Esophagus squamous epithelium (tissue), 5 donors: ENCODE data around the gene VGLL4. TPM values are rescaled to one million over a fixed set of nuclear protein-coding genes. Genes with fewer than 3 reads are reported as not detected.

Experiments
- DNase-seq: peaks from one replicate; lab custom pipeline; 2025; lab: John Stamatoyannopoulos, UW
- H3K27ac ChIP-seq, 4 donors: fragments of 200-600 bp; sonication (generic); one replicate each; pipeline ENCODE4 v1.5.1; 2016 to 2019; ENCODE audit warnings: mild to moderate bottlenecking in 1 of 4
- H3K27me3 ChIP-seq, 4 donors: fragments of 200-600 bp; sonication (generic); 1 replicate in 3 of 4; 2 replicates in 1 of 4; pipeline versions ENCODE4 v1.5.1 to v1.6.0; 2017 to 2021; ENCODE audit warnings: antibody characterized with exemption in 1 of 4
- H3K36me3 ChIP-seq, 3 donors: fragments of 200-600 bp; sonication (generic); one replicate each; pipeline ENCODE4 v1.5.1; 2016 to 2019
- H3K4me1 ChIP-seq, 3 donors: fragments of 200-600 bp; sonication (generic); one replicate each; pipeline ENCODE4 v1.5.1; 2017 to 2019
- H3K4me3 ChIP-seq, 4 donors: fragments of 200-600 bp; sonication (generic); 1 replicate in 3 of 4; 2 replicates in 1 of 4; pipeline ENCODE4 v1.5.1; 2016 to 2019; ENCODE audit warnings: mild to moderate bottlenecking in 2 of 4, moderate library complexity in 1 of 4
- H3K9me3 ChIP-seq, 3 donors: fragments of 200-600 bp; sonication (generic); one replicate each; pipeline ENCODE4 v1.5.1; 2016 to 2019
- POLR2A ChIP-seq, 4 donors: fragments of 450-650 bp; IDR thresholded peaks; one replicate each; pipeline ENCODE4 v1.6.1; 2017; ENCODE audit warnings: antibody characterized with exemption in 4 of 4, mild to moderate bottlenecking in 4 of 4, moderate library complexity in 3 of 4
- WGBS, 2 donors: methylation state at CpG; one replicate each; pipeline ENCODE4 v1.1.5; 2018; 5-methylcytosine and 5-hydroxymethylcytosine counted together
- intact Hi-C: fragments of 100-400 bp; cut with DNase I; formaldehyde crosslinking; loops from one replicate; pipeline ENCODE4 v1.15.0; 2022
- total RNA-seq, 4 donors: library from RNA; depleted of rRNA; stranded (reverse); fragments of >200 nt; gene quantifications; one replicate each; pipeline ENCODE4 v1.1.0, GENCODE V29; 2016
- TF ChIP-seq, protein P1 (sequence below), 6 experiments: fragments of 450-650 bp in 4 of 6; fragments of 200-600 bp in 2 of 6; sonication (generic) in 2 of 6; IDR thresholded peaks; one replicate each; pipeline ENCODE4 v1.5.1; 2016 to 2019; ENCODE audit warnings: antibody characterized with exemption in 6 of 6, mild to moderate bottlenecking in 4 of 6, moderate library complexity in 4 of 6
- donor health status: DM: yes; HTN: yes; CAD: no.

Gene VGLL4
- total RNA-seq, 4 donors from 2014 or later: 31.8 to 50.0 (median 44.5) TPM

GRCh38 chr3:11613851-11614487 is 29.7 kb downstream of the VGLL4 start:
- TF ChIP-seq, protein P1, sequence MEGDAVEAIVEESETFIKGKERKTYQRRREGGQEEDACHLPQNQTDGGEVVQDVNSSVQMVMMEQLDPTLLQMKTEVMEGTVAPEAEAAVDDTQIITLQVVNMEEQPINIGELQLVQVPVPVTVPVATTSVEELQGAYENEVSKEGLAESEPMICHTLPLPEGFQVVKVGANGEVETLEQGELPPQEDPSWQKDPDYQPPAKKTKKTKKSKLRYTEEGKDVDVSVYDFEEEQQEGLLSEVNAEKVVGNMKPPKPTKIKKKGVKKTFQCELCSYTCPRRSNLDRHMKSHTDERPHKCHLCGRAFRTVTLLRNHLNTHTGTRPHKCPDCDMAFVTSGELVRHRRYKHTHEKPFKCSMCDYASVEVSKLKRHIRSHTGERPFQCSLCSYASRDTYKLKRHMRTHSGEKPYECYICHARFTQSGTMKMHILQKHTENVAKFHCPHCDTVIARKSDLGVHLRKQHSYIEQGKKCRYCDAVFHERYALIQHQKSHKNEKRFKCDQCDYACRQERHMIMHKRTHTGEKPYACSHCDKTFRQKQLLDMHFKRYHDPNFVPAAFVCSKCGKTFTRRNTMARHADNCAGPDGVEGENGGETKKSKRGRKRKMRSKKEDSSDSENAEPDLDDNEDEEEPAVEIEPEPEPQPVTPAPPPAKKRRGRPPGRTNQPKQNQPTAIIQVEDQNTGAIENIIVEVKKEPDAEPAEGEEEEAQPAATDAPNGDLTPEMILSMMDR (IDR thresholded peaks at IDR 0.05): no peak
- no peak for TF ChIP-seq POLR2A (IDR thresholded peaks at IDR 0.05)
- Histone ChIP-seq H3K27ac (no peak overlapping the region), H3K27me3 (no peaks in the 10 kb centered on the region), H3K4me3 (no peak overlapping the region), H3K9me3 (no peaks in the 10 kb centered on the region), H3K36me3 (no peaks in the 10 kb centered on the region), H3K4me1 (peaks cover 7 to 88% (median 14%) of the 10 kb centered on the region in 3 donors)
- intact Hi-C loops: no loop called here
- DNase-seq: no peak
- WGBS, 2 donors: 80 to 93% methylated on average over 8 to 17 of the region's 19 CpGs

DNA sequence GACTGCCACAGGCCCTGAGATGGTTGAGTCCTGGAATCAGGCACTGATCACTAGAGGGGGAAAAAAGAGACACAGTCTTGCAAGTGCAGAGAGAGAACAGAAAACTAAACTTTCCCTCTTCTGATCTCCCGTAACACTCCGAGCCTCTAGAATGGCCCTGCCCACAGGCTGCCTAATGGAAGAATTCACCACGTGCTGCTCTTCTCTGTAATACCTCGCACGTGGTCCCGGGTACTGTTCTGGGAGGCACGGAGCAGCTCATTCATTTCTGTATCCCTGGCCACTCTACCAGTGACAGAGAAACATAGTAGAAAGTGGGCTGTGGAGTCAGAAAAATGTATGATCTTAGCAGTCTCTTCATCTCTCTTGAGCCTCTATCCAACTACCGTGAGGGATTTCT is 30.4 kb downstream of the VGLL4 start:
- intact Hi-C loops: no loop called here
- Histone ChIP-seq H3K4me3 (no peak overlapping the region), H3K27ac (no peak overlapping the region), H3K4me1 (peaks cover 7 to 88% (median 18%) of the 10 kb centered on the region in 3 donors), H3K27me3 (no peaks in the 10 kb centered on the region), H3K36me3 (no peaks in the 10 kb centered on the region), H3K9me3 (no peaks in the 10 kb centered on the region)
- WGBS, 2 donors: 83 to 85% methylated on average over 6 to 8 of the region's 8 CpGs
- TF ChIP-seq, protein P1 (IDR thresholded peaks at IDR 0.05): no peak
- TF ChIP-seq POLR2A (IDR thresholded peaks at IDR 0.05): no peak
- no peak for DNase-seq

GRCh38 chr3:11612515-11613188 is 31.1 kb downstream of the VGLL4 start:
- H3K27me3 ChIP-seq: no peaks in the 10 kb centered on the region
- H3K4me3 ChIP-seq: no peak overlapping the region
- H3K9me3 ChIP-seq: no peaks in the 10 kb centered on the region
- WGBS, 2 donors: 75 to 80% methylated on average over 9 of the region's 9 CpGs
- no peak for TF ChIP-seq POLR2A (IDR thresholded peaks at IDR 0.05)
- TF ChIP-seq, protein P1 (IDR thresholded peaks at IDR 0.05): no peak
- no peak for DNase-seq
- intact Hi-C loops: no loop called here
- H3K27ac ChIP-seq: peak overlapping the region in 1 of 4 donors; percentile 1
- no peaks in the 10 kb centered on the region for H3K36me3 ChIP-seq
- H3K4me1 ChIP-seq: peaks cover 7 to 91% (median 24%) of the 10 kb centered on the region in 3 donors

DNA sequence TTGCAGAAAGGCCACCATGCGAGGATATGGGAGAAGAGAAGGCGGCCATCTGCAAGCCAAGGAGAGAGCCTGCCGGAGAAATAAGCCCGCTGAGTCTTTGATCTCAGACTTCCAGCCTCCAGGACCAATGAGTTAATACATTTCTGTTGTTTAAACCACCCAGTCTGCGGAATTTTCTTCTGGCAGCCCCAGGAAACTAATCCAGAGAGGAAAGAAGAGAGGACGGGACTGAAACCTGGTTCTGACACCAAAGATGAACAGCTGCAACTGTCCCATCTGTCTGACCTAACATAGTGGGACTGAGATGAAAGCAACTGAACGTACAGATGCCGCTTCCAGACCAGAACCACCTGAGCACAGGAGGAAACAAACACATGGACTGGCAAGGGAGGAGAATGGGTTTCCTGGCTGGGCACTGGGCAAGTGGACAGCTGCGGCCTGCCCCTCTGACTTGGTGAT is 32.3 kb downstream of the VGLL4 start:
- Histone ChIP-seq H3K9me3 (no peaks in the 10 kb centered on the region), H3K27me3 (no peaks in the 10 kb centered on the region), H3K4me3 (no peak overlapping the region), H3K4me1 (peaks cover 7 to 89% (median 32%) of the 10 kb centered on the region in 3 donors), H3K27ac (peak overlapping the region in 2 of 4 donors; percentile 1 to 10), H3K36me3 (peaks cover 0 to 2% (median 0%) of the 10 kb centered on the region in 3 donors)
- TF ChIP-seq, protein P1 (IDR thresholded peaks at IDR 0.05): no peak
- TF ChIP-seq POLR2A (IDR thresholded peaks at IDR 0.05): no peak
- DNase-seq: no peak
- 88% methylated on average over 9 of the region's 9 CpGs for WGBS, 2 donors
- intact Hi-C loops: no loop called here

- Histone ChIP-seq H3K27ac (peak overlapping the region in 2 of 4 donors; percentile 1 to 10), H3K9me3 (no peaks in the 10 kb centered on the region), H3K27me3 (no peaks in the 10 kb centered on the region), H3K4me3 (no peak overlapping the region), H3K4me1 (peaks cover 7 to 89% (median 32%) of the 10 kb centered on the region in 3 donors), H3K36me3 (peaks cover 0 to 5% (median 0%) of the 10 kb centered on the region in 3 donors)
- TF ChIP-seq POLR2A (IDR thresholded peaks at IDR 0.05): no peak
- TF ChIP-seq, protein P1 (IDR thresholded peaks at IDR 0.05): no peak
- 69 to 74% methylated on average over 8 of the region's 8 CpGs for WGBS, 2 donors
- no peak for DNase-seq
- intact Hi-C loops: no loop called here
These were observed 32.9 kb downstream of the VGLL4 start for GRCh38 chr3:11610700-11611275.
